NCI-H69 (cell line): ENCODE measurements around the gene CC2D1B.

ENCODE experiments used
- DNase-seq: peaks from one replicate; lab custom pipeline; 2025; lab: John Stamatoyannopoulos, UW

CC2D1B gene

DNA sequence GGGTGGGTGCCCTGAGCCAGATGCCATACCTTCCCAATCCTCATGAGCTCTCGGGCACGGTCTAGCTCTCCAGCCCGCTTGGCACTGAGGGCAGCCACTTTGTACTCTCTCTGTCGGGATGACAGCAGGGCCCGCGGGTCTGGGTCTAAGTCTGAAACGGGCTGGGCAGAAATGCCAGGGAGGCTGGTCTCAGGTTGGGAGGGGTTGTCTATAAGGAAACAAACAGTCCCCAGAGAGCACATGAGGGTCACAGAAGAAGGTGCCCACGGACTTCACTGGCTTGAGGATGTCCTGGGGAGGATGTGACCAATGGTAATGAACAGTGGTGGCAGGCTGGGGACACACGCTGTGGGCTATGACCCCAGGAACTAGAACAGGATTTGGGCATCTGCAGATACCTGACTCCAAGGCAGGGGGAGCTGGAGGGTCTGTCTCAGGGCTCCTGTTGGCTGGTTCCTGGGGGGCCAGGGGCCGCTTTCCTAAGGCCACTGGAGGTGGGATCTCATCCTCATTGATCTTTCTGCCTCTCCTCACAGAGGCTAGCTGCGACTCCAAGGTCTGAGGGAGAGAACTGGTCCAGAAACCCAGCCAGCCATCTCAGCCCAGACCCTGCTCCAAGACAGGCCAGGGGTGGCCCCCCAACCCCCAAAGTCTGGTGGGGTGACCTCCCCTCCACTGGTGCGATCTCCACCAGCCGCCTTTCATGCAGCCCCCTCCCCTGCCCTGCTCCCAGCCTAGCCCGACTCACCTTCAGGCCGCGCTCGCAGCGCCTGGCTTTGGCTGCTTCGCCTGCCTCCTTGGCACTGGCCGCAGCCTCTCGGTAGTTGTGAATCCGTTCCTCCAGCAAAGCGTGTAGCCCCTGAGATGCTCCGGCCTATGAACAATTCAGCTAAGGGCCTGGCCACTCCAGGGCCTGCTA is 6.1 kb downstream of the CC2D1B start:
- DNase-seq = no peak

DNA sequence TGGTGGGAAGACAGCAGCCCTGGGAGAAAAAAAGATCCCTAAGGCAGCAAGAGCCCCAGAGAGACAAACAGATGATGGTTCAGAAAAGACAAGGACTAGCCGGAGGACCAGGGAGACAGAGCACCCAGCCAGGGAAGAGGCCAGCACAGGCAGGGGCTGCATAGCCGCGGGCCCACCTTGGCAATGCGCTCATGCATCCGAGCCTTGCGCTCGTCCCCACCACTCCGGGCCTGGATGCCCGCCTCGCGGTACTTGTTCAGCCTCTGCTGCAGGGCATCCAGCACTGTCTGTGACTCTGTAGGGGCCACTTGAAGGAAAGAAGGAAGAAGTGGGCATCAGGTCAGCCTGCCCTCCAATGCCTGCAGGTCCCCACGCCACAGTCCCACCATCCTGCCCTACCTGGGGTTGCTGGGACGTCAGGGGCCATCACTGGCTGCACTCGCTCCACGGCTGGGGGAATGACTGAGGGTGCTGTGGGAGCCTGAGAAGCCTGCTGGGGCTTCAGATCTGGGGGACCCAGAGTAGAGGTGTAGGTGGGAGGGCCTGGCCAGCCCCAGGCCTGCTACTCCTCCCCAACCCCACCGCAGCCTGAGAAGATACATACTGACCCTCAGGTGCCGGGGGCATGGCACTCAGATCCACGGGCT is 7.0 kb downstream of the CC2D1B start:
- no peak for DNase-seq

GRCh38 chr1:52357397-52357796 is 8.6 kb downstream of the CC2D1B start:
- no peak for DNase-seq

DNA sequence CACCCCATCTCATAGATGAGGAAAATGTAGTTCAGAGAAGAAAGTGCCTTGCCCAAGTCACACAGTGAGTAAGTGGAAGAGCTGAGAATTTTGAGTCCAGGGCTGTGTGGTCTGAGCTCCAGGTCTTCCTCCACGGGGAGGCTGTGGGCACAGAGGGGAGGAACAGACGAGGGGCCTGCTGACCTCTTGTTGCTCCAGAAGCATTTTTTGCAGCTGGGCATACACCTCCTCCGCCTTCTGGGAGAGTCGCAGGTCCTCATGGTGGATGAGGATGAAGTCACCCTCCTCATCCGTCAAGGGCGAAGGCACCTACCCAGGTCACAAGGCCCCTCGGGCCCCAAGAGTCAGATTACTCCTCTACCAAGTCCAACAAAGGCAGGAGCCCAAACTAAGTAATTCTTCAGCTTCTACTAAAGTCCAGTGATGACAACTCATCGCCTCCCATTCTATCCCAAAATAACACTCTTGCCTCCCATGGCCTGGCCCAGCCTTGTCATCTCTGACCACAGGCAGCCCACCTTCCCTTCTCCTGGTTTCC is 9.1 kb downstream of the CC2D1B start:
- DNase-seq = no peak

- no peak for DNase-seq
Measured at GRCh38 chr1:52355847-52356505, 10.0 kb downstream of the CC2D1B start.

- no peak for DNase-seq
Measured at GRCh38 chr1:52355436-52355835, 10.6 kb downstream of the CC2D1B start.

DNA sequence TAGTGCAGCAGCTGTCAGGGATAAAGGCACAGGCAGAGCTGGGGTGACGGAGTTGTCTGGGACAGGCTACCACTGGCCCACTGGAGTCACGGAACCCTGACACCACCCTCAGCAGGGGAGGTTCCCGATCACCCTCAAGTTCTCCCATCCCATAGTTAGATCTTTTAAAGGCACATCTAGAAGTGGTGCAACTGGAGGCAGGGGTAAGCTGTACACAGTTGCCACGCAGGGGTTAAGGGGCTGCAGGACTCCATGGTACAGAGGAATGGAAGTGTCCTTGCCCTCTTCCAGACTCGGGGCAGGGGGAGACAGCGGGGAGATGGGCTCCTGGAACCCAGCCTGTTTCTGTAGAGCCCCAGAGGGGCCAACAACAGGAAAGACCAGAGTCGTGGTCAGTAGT is 13.3 kb downstream of the CC2D1B start:
- DNase-seq = no peak

DNA sequence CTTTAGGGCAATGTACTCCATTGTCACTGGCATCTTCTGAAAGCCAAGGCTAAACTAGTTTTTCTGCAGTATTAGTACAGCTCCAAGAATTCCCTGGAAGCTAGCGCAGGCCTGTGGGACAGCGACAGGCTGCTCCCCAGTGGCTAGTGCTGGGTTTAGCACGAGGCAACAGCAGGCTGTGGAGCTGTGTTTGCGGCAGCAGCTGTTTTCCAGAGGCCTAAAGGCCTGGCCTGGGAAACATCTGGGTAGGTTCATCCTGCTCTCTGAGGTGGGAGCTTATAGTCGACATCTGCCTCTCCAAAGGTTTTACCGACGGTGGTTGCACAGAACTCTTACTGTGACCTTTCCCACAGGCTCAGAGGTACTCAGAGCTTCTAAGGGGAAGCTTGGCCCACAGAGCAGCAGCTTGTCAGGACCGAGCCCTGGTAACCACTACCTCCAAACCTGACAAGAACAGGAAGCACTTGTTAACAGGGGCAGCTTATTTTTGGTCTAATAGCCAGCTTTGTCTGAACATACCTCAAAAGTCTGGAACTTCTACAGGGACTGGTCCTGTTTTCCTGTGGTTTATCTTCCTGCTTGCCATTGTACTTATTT is 17.2 kb downstream of the CC2D1B start:
- DNase-seq = peak; percentile 57

GRCh38 chr1:52346653-52347052 is 19.4 kb downstream of the CC2D1B start:
- no peak for DNase-seq

DNA sequence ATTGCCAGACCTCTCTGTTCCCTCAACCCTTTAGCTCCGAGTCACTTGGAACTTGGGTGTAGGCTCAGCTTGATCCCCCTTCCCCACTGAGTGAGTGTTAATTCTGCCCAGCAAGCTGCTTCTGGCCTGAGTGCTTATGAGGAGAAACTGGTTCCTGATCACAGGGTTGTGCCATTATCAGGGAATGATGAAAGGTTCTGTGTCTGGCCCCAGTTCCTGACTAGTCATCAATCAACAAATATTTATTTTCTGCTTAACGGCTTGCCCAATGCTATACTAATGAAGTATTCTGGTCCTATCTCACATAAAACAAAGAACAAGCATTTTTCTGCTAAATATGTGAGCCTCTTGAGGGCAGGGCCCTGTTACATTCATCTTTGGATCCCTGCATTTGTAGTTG is 20.8 kb downstream of the CC2D1B start:
- no peak for DNase-seq

GRCh38 chr1:52343979-52344378 is 22.0 kb downstream of the CC2D1B start:
- DNase-seq = no peak

DNA sequence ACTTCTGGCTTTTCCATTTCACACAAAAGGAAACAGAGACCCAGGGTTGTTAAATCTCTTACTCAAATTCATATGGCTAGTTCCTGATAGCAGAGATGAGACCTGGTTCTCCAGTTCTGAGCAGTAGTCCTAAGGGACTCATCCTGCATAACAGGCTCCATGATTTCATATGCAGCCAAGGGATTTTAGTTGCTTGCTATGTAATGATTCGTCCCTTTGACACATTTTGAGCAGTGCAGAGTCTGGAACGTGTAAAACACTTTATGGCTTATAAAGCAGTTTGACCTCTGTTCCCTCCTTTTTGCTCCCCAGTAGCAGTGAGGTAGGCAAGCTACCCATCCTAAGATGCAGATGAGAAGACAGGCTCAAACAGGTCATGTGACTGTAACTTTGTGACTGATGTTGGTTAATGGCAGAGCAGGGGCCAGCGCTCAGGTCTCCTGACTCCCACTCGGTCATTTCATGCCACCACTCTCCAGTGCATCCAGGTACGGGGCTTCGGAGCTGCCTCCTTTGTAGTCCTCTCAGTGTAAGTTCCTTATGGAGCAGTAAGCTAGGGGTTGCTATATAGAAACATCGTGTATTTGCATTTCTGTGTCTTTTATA is 24.2 kb downstream of the CC2D1B start:
- no peak for DNase-seq

DNA sequence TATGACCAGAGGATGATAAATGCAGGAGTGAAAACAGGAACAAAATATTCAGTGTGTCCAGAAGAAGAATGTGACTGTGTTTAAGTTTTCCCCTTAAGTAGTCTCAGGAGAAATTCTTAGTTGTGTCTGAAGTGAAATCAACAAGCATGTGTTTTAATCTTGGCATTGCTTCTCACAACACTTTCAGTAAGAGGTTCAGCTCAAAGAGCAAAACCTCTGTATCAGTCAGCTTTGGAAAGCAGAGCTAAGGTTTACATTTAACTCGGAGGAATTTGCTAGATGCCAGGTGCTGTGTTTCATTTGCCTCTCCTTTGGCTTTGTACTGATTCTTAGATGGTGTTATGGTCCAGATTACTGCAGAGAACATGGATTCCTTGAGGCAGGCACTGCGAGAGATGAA is 28.6 kb downstream of the CC2D1B start:
- peak; percentile 47 for DNase-seq

DNA sequence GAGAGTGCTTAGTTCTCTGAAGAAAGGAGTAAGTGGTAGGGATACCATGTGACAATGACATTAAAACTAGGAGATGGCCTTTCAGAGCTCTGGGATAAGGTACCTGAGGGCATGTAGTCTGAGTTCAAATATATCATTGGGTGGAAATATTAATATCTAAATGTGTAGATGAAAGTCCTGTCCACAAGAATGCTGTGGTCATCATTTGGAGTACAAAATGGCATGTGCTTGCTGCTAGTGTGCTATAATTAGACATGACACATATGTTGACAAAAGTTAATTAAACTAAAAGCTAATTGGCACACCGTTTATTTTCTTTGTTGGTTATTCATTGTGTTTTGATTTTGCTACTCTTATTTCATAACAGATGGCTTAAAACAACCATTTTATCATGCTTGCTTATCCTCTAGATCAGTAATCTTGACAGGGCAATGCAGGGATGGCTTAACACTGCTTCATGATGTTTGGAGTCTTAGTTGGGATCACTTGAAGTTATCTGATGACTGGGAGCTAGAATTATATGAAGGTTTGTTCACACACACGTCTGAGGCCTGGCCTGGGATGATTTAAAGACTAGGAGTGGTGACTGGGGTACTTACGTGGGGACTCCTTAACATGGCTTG is 31.0 kb downstream of the CC2D1B start:
- DNase-seq = peak; percentile 59

DNA sequence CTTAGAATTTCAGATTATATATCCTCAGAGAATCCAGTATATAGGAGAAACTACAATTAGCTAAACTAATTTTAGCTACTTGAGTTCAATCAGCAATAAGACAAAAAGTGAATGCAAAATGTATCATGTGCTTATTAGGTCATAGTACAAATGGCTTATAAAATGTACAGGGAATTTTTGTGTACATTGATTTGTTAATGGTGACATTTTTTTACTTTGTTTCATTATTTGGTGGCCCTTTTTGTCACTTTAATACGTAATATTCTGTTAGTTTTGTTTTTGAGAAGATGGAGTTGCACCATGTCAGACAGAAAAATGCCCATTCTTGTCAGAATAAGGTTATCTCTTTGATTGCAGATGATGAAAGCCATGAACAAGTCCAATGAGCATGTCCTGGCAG is 33.6 kb downstream of the CC2D1B start:
- no peak for DNase-seq

- DNase-seq = no peak
Measured at GRCh38 chr1:52328615-52329014, 37.4 kb downstream of the CC2D1B start.

- peak; percentile 7 for DNase-seq
Measured at GRCh38 chr1:52325786-52326185, 40.2 kb downstream of the CC2D1B start.

- peak; percentile 15 for DNase-seq
Measured at GRCh38 chr1:52323731-52324130, 42.3 kb downstream of the CC2D1B start.

DNA sequence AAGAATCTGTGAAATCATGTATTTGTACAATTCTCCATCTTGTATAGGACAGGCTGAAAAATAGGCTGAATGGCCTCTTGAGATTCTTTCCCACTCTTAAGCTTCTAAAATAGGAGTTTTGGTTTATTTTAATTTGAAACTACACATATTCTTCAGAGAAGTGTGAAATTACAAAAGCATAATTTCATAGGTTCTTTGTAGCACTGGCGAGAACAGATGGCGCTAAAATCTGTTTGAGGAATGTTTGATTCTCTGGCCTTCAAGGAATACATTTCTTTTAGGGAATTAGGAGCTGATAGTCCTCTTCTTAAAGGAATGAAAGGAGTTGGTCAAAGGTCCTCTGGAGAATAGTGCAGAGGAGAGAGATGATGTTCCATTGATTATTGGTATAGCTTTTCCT is 44.9 kb downstream of the CC2D1B start:
- DNase-seq = no peak

GRCh38 chr1:52306227-52307006 is 59.6 kb downstream of the CC2D1B start:
- DNase-seq = peak; percentile 67
